Activated gamma-delta T cell treated with anti-CD3 and anti-CD28 coated beads, Interleukin-2, amount 50 U/mL, for 16 hours (primary cell): Measurements from ENCODE around the gene GMEB2.
"Not testable (repeated sequence)": the region's sequence is repeated elsewhere in the genome, so short reads cannot be mapped to it uniquely, and the experiment has no call there.

Experiments used
- DNase-seq: peaks from one replicate; pipeline ENCODE4 v3.0.0-alpha.2; 2020; ENCODE audit warnings: low read depth

Gene GMEB2, protein sequence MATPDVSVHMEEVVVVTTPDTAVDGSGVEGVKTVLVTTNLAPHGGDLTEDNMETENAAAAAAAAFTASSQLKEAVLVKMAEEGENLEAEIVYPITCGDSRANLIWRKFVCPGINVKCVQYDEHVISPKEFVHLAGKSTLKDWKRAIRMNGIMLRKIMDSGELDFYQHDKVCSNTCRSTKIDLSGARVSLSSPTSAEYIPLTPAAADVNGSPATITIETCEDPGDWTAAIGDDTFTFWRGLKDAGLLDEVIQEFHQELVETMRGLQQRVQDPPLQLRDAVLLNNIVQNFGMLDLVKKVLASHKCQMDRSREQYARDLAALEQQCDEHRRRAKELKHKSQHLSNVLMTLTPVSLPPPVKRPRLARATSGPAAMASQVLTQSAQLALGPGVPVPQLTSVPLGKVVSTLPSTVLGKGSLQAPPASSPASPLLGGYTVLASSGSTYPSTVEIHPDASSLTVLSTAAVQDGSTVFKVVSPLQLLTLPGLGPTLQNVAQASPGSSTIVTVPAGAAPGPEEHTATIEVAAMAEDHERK

DNA sequence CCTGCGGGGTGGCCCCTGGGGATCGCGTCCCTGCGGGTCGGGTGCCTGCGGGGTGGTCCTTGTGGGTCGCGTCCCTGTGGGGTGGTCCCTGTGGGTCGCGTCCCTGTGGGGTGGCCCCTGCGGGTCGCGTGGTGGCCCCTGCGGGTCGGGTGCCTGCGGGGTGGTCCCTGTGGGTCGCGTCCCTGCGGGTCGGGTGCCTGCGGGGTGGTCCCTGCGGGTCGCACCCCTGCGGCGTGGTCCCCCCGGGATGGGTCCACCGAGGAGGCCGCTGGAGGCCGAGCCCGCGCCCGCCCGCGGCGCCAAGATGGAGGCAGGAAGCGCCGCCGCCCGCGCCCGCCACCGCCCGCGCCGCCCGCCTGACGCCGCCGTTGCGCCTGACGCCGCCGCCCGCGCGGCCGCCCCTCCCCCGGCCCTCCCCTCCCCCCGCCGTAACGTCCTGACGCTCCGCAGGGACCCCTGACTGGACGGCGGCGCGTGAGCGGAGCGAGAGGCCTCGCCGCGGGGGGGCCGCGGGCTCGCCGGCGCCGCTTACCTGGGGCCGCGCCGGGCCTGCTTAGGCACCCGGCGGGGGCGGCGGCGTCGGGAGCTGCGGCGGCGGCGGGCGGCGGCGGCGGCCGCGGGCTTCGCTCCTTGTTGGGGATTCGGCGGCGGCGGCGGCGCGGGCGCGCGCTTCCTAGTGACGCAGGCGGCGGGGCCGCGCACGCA lies at the start of gene GMEB2:
Gene GMEB2 (minus strand): TSS at position 678 of the 705 bp plus-strand sequence. CDS start 7,704 bp downstream, outside the sequence.
- peak; percentile 55 for DNase-seq

DNA sequence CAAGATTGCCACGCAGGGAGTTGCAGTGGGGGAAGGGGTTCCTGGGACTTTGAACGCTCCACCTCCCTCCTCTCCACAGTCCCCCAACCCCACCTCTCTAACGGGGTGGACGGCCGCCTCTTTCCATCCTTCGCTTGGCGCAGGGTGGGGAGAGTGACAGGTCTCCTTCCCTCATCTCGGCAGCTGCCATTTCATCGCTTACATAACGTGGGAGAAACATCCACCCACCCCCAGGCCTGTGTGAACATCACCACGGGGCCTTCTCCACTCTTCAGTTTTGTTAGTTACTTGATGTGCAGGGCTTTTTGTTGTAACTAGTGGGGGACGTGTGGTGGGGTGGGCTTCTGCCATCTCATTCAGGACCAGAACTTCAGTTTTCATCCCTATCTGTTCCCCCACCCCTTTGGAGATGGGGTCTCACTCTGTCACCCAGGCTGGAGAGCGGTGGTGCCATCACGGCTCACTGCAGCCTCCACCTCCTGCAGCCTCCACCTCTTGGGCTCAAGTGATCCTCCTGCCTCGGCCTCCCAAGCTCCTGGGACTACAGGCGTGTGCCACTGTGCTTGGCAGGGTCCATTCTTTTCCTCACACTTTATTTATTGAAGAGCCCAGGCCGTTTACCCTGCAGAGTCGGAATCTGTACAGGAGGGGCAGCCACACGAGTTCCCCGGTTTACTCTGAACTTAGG lies 48.9 kb upstream of the GMEB2 start:
- no peak for DNase-seq

DNA sequence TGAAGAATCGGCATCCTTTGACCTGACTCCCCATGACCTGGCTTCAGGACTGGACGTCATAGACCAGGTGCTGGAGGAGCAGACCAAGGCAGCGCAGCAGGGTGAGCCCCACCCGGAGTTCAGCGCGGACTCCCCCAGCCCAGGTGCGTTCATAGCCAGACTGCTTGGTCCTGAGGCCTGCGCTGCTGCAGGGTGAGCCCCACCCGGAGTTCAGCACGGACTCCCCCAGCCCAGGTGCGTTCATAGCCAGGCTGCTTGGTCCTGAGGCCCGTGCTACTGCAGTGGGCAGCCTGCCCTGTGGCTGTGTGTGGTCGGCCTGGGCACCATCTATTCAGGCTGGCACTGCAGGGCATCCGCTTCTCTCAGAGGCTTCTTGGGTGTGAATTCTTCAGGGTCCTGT lies 47.0 kb upstream of the GMEB2 start:
- DNase-seq = no peak

DNA sequence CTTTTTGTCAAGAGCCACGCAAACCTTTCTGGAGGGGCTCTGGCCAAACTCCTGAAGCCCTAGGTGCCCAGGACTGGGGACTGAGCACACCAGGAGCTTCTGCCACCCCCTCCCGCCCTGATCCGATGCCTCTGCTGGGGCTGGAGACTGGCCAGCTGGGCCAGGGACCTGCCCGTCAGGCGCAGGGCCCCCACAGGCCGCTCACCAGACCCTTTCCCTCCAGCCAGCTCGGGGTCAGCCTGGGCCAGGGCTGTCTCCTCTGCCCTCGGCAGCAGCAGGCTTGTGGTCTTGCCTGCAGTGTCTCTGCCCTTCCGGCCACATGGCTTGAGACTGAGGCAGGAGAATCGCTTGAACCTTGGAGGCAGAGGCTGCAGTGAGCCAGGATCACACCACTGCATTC lies 45.8 kb upstream of the GMEB2 start:
- DNase-seq = no peak

DNA sequence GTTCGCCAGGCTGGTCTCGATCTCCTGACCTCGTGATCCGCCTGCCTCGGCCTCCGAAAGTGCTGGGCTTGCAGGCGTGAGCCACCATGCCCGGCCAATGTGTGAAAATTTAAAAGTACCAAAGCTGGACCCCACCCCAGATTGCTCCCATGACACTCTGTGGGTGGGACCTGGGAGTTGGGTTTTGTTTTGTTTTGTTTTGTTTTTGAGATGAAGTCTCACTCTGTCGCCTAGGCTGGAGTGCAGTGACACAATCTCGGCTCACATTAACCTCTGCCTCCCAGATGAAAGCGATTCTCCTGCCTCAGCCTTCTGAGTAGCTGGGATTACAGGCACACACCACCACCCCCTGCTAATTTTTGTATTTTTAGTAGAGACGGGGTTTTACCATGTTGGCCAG lies 44.8 kb upstream of the GMEB2 start:
- not testable (repeated sequence) for DNase-seq

DNA sequence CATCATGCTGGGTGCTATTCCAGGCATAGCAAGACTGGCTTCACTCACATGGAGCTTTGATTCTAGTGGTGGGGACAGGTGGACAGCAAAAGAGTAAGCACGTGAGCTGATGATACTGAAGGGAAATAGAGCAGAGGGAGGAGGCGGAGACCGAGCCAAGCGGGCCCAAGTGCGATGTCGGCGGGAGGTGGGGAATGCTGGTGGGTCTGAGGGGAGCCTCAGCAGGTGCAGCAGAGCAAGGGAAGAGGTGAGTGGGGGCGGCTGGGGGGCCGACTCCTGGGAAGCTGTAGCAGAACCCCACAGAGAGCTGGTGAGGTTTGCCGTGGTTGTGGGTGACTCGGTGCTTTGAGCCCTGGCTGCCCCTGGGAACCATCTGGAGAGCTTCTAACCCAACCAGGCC lies 41.5 kb upstream of the GMEB2 start:
- no peak for DNase-seq

DNA sequence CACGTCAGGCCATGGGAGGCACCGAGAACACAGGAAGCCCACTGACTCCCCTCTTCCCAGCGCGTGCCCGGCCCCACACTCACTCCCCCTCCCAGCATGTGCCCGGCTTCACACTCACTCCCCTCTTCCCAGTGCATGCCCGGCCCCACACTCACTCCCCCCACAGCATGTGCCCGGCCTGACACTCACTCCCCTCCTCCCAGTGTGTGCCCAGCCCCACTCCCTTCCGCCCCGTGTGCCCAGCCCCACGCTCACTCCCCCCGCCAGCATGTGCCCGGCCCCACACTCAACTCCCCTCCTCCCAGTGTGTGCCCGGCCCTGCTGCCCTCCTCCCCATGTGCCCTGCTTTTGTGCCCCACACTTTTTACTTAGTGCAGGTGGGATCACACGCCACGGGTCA lies 41.0 kb upstream of the GMEB2 start:
- DNase-seq = no peak

DNA sequence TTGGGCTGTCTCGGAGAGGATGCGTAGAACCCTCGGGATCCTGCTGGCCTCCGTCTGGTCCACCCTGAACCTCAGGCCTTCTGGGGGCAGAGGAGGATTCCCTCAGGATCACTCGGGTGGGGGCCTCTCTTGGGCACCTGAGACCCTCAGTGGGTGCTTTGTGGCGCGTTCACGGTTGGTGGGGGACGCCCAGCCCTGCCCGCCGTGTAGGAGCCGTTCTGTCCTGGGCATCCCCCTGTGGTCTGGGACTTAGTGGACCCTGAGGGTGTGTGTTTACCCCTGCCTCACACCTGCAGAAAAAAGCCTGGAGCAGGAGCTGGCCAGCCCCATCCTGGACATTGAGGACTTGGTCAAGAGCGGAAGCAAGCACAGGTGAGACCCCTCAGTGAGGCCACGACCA lies 38.8 kb upstream of the GMEB2 start:
- no peak for DNase-seq

DNA sequence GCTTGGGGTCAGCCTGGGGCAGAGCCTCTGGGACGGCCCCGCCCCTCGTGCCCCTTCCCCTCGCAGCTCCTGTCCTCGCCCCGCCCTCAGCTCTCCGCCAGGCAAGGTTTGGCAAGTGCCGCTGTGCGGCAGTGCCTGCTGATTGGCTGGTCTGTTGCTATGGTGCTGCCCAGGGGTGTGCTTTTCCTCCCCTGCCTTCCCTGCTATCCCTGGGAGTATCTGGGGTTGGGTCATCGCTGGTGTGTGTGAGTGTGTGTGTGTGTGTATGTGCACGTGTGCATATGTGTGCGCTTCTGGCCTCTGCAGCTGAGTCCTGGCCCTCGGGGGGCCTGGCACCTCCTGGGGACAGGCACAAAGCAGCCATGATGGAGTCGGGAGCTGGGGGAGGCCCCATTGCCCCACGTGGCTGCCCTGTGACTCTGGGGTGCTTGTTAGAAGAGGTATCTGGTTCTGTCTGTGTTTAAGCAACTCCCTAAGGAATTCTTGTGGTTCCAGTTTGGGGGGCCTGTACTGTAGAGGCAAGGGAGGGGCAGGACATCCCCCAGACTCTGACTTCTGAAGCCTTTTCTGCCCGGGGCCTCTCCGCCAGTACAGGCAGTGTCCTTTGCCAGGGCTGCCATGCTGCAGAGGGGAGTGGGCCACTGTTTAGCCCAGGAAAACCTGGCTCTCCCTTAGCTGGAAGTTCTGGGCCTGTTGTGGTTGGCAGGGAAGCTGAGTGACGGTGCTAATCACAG lies 38.1 kb upstream of the GMEB2 start:
- DNase-seq = no peak

DNA sequence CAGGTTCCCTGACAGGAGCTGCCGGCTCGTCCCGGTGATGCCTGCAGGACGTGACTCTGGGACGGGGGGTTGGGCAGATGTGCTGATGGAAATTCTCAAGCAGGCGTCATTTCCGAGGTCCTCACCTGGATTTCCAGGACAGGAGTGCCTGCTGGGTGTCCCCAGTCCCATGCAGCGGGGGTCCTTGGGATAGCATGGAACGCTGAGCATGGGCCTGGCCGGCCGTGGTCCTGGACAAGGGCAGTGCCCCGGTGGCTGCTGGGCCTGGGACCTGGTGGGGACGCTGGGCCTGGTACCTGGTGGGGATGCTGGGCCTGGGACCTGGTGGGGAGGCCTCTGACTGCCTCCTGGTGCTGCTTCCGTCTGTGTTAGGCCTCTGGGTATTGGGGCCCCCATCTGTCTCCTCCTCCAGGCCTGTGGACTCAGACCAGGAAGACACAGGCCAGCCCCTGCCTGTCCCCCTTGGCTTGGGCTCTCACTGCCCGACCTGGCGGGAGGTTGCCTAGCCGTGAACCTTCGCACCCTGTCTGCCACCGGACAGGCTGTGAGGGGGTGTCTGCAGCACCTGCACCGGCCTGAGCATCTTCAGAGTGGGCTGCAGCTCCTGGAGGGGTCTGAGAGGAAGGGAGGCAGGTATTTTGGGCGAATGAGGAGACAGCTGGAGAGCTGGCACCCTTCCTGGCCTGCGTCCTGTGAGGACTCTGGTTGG lies 37.4 kb upstream of the GMEB2 start:
- DNase-seq = no peak

DNA sequence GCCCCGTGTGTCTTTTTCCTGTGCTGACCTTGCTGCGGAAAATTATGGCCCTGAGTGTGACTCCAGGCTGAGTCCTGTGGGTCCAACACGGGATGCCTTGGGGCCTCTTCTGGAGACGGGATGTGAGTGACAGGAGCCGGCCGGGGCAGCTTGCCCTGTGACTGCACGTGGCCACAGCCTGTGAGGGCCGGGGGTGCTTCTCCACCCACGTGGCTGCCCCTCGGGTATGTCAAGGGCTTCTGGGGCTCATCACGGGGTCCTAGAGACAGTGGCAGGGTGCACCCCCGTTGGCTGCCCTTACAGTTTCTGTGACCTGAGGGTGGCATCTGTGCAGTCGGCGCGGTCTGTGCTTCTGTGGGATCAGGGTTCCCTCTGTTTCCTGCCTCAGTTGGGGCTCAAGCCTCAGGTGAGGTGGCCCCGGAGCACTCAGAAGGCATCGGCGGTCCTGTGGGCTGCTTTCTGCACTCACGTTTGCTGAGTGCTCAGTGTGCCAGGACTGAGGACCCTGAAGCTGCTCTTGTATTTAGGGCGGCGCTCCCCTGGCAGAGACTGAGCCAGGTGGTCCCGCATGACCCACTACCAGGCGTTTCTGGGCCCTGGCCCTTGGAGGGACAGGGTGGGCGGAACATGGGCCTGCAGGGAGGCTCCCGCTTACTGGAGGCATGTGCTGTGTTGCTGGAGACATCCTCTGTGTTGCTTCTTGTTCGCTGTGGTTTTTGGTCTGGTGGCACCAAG lies 36.6 kb upstream of the GMEB2 start:
- no peak for DNase-seq

DNA sequence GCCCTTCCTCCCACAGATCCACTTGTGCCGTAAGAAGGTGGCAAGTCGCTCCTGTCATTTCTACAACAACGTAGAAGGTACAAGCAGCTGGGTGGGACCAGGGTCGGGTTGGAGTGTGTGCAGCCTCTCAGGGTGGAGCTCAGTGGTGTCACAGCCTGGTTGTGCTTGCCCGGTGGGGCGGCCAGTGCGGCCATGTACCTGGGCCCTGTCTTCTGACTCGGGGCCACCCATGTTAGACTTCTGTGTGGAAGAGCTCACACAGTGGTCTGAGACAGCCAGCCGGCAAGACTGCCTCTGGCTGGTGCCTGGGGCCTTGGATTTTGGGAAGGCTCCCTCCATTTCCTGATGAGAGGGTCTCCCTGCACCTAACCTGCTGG lies 35.9 kb upstream of the GMEB2 start:
- no peak for DNase-seq

DNA sequence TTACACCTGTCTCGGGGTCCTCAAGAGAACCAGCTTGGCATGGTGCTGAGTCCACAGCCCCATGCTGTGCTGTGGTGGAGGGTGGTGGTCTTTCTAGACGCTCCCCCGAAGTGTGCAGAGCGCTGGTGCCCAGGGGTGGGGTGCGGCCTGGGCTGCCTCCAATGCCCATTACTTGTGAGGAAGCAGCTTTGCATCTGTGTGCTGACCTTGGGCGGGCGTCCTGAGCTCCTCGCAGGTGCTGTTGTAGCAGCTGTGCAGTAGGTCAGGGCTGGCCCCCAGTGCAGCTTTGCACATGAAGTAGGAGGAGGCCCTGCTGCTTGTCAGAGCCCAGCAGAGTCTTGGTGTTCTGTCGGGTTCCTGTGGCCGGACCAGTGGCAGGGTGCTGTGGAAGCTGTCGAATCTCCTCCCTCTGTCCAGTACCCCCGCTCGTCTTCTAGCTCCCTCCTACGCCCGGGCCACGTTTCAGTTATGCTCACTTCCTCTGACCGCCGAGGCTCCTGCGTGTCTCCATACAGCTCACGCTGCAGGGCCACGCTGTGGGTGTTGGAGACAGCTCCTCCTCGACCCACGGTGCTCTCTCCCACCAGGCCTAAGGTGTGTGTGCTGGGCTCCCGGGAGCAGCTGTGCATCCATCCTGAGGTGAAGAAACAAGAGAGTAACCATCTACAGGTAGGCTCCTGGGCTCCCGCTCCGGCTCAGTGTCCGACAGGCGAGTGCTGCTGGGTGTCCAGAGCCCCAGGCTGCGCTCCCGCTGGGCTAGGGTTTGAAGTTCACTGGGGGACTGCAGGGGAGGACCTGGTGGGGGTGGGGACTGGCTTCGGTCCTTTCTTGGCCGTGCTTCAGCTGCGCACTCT lies 35.3 kb upstream of the GMEB2 start:
- no peak for DNase-seq

DNA sequence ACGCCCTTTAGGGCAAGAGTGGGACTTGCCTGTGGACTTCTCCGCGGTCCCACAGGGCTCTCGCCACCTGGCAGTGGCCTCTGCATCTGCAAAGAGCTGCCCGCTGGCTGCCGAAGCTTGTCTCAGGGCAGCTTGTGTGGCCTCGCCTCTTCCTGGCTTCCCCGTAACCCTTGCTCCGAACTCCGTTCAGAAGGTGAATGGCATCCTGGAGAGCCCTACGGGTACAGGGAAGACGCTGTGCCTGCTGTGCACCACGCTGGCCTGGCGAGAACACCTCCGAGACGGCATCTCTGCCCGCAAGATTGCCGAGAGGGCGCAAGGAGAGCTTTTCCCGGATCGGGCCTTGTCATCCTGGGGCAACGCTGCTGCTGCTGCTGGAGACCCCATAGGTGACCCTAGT lies 34.2 kb upstream of the GMEB2 start:
- DNase-seq = no peak

DNA sequence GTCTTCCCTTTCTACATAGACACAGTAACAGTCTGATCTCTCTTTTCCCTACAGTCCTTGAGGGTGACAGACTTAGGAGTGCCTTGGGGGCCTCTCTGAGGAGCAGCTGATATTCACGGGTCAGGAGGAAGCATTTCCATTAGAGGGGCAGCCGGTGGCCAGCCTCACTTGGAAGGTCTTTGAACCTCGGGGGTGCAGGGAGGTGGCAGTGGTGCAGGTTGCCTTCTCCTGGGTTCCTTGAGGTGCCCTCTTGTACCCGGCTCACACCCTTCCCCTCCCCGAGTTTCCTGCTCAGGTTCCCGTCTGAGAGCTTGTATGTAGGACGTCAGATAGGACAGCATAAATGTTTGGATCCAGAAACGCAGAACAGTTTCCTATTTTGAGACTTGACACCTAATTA lies 33.7 kb upstream of the GMEB2 start:
- DNase-seq = no peak

DNA sequence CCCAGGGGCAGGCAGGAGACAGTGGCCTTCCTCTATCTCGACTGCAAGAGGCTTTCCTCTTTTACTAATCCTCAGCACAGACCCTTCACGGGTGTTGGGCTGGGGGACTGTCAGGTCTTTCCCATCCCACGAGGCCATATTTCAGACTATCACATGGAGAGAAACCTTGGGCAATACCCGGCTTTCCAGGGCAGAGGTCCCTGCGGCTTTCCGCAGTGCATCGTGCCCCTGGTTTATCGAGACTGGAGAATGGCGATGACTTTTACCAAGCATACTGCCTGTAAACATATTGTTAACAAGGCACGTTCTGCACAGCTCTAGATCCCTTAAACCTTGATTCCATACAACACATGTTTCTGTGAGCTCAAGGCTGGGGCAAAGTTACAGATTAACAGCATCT lies 33.3 kb upstream of the GMEB2 start:
- not testable (repeated sequence) for DNase-seq

DNA sequence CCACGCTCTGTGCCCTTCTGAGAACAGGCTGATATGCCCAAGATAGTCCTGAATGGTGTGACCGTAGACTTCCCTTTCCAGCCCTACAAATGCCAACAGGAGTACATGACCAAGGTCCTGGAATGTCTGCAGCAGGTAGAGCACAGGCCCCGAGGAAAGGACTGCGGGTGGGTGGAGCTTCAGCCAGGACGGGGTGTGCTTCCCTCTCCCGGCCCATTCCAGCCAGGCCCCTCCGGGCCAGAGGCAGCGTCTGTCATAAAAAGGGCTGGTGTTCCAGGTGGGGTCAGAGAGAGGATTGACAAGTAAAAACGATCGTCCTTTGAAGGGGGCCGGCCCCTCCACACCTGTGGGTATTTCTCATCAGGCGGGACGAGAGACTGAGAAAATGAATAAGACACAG lies 32.5 kb upstream of the GMEB2 start:
- DNase-seq = no peak

DNA sequence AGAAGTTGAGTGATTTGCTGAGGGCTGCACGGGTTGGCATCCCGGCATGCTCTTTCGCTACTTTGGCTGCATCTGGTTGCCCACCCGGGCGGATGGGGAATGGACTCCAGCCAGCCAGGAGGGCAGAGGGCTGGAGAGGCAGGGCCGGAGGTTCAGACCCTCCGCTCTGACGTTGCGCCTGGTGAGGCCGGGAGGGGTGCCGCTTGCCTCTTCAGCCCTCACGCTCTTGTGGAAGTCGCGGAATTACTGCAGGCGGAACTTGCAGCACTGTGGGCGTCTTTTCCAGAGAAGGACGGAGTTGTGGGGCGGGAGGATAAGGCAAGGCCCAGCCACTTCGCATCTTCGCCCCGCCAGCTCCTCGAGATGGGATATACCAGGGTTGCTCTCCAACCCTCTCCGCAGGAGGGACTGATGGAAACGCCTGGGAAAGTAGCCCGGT lies 31.9 kb upstream of the GMEB2 start:
- no peak for DNase-seq

DNA sequence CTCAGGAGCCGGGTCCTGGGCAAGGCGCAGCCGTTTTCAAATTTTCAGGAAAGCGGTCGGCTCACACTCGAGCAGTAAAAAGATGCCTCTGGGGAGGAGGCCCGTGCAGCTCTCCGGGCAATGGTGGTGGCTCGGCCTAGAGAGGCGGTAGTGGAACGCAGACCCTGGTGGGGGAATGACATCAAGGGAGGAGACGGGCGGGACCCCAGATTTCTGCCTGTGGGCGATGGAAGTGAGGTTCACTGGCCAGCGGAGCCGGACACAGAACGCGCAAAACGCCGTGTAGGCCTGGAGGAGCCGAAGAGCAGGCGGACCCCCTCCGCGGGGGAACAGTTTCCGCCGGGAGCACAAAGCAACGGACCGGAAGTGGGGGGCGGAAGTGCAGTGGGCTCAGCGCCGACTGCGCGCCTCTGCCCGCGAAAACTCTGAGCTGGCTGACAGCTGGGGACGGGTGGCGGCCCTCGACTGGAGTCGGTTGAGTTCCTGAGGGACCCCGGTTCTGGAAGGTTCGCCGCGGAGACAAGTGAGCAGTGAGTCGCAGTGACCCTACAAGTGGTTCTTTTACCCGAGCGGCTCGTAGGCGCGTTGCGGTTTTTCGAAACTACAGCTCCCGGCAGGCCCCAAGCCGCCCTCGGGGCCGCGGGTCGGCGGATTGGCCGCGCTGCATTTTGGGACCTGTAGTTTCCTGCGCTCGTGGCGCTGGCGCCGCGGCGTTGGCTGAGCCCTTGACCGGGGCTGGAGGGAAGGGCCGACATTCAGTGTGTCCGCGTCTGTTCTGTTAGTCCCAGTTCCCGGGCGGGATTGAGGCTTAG lies 31.2 kb upstream of the GMEB2 start, which contains the start of gene RTEL1:
Gene RTEL1 (plus strand): TSS at position 376 of the 812 bp plus-strand sequence. CDS start 1,091 bp downstream, outside the sequence.
- peak; percentile 86 for DNase-seq
